ENCODE results near the gene UTS2.

Gene UTS2

GRCh38 chr1:7809742-7810141, 43.1 kb downstream of the UTS2 start:
- no peak for FAIRE-seq

- FAIRE-seq = peak; percentile 89
These were observed 44.5 kb downstream of the UTS2 start for GRCh38 chr1:7808253-7808844.

GRCh38 chr1:7805460-7805859, 47.4 kb downstream of the UTS2 start:
- no peak for FAIRE-seq
